Caco-2 (cell line): ENCODE data around the gene RB1. TPM values are rescaled to one million over a fixed set of nuclear protein-coding genes. Genes with fewer than 3 reads are reported as not detected.

ENCODE experiments used
- BruUV-seq: library from RNA; stranded (reverse); fragments of 400-500 nt; replicated peaks from 2 replicates; lab custom pipeline; 2021; lab: Mats Ljungman, UMichigan
- CTCF ChIA-PET: fragments of 300-600 bp; sonication (Branson Sonifier 250); formaldehyde crosslinking; loops from one replicate; lab custom pipeline; 2022; ENCODE audit warnings: antibody characterized with exemption; lab: Charles Lee
- POLR2A ChIA-PET: fragments of 300-600 bp; sonication (Branson Sonifier 250); formaldehyde crosslinking; loops from one replicate; lab custom pipeline; 2022; ENCODE audit warnings: antibody characterized with exemption; lab: Charles Lee
- DNase-seq, 2 experiments: peaks; one replicate each; pipeline versions ENCODE4 v3.0.0 to v3.0.0-alpha.2; 2020 to 2022
- H3K27me3 ChIP-seq: replicated peaks from 2 replicates; pipeline ENCODE4 v1.6.0; 2011; ENCODE audit warnings: low read length; ENCODE audit not compliant: control insufficient read depth, insufficient read depth
- H3K36me3 ChIP-seq: 2 replicates; pipeline ENCODE4 v1.5.1; 2011; ENCODE audit warnings: low read length; ENCODE audit not compliant: control insufficient read depth, insufficient read depth
- H3K4me1 ChIP-seq: fragments of 250-450 bp; sonication (Bioruptor Pico); 2 replicates; pipeline ENCODE4 v1.5.1; 2020; ENCODE audit warnings: mild to moderate bottlenecking
- H3K4me3 ChIP-seq: 2 replicates; pipeline ENCODE4 v1.5.1; 2011; ENCODE audit warnings: low read depth, mild to moderate bottlenecking, control low read depth, low read length
- H3K9me3 ChIP-seq: fragments of 250-450 bp; sonication (Bioruptor Pico); 2 replicates; pipeline ENCODE4 v1.5.1; 2020; ENCODE audit warnings: mild to moderate bottlenecking, moderate library complexity
- H3K27ac Mint-ChIP-seq: one replicate; pipeline ENCODE4 v1.8.0; 2022; ENCODE audit warnings: mixed read lengths; ENCODE audit not compliant: unreplicated experiment
- H3K27me3 Mint-ChIP-seq: one replicate; pipeline ENCODE4 v1.8.0; 2022; ENCODE audit warnings: mixed read lengths; ENCODE audit not compliant: insufficient read depth, unreplicated experiment
- H3K36me3 Mint-ChIP-seq: one replicate; pipeline ENCODE4 v1.8.0; 2022; ENCODE audit warnings: mild to moderate bottlenecking, mixed read lengths; ENCODE audit not compliant: insufficient read depth, unreplicated experiment
- H3K4me1 Mint-ChIP-seq: one replicate; pipeline ENCODE4 v1.8.0; 2022; ENCODE audit warnings: low read depth, mixed read lengths; ENCODE audit not compliant: unreplicated experiment
- H3K4me3 Mint-ChIP-seq: one replicate; pipeline ENCODE4 v1.8.0; 2022; ENCODE audit warnings: mild to moderate bottlenecking, moderate library complexity, mixed read lengths; ENCODE audit not compliant: unreplicated experiment
- H3K9me3 Mint-ChIP-seq: one replicate; pipeline ENCODE4 v1.8.0; 2022; ENCODE audit warnings: mixed read lengths; ENCODE audit not compliant: unreplicated experiment
- intact Hi-C: fragments of 100-400 bp; cut with micrococcal nuclease; formaldehyde crosslinking; loops from one replicate; pipeline ENCODE4 v1.10.0; 2022; ENCODE audit not compliant: unreplicated experiment
- total RNA-seq: library from RNA; stranded (reverse); gene quantifications from 2 replicates; pipeline ENCODE4 v1.2.3, GENCODE V29; 2022
- TF ChIP-seq, protein P1 (sequence below), 2 experiments: fragments of 200-600 bp in 1 of 2; IDR thresholded peaks; 1 replicate in 1 of 2; 2 replicates in 1 of 2; pipeline versions ENCODE4 v1.5.1 to v1.8.0; 2011 to 2022; ENCODE audit warnings: antibody characterized with exemption in 1 of 2, control low read depth in 1 of 2, inconsistent platforms in 1 of 2, low read depth in 1 of 2, low read length in 1 of 2, mild to moderate bottlenecking in 1 of 2, moderate library complexity in 1 of 2; ENCODE audit not compliant: insufficient read depth in 1 of 2, severe bottlenecking in 1 of 2, unreplicated experiment in 1 of 2

Gene RB1
- total RNA-seq, 1 experiment from 2014 or later, result 24.1 TPM

GRCh38 chr13:48496271-48497161 is 193.0 kb downstream of the RB1 start:
- no peaks in the 10 kb centered on the region for H3K4me1 Mint-ChIP-seq
- H3K9me3 ChIP-seq, result no peaks in the 10 kb centered on the region
- no peaks in the 10 kb centered on the region for H3K27me3 ChIP-seq
- H3K4me3 ChIP-seq, result no peak overlapping the region
- no peak overlapping the region for H3K4me3 Mint-ChIP-seq
- H3K27ac Mint-ChIP-seq, result no peak overlapping the region
- H3K36me3 Mint-ChIP-seq, result no peaks in the 10 kb centered on the region
- no peaks in the 10 kb centered on the region for H3K27me3 Mint-ChIP-seq
- H3K36me3 ChIP-seq, result no peaks in the 10 kb centered on the region
- H3K9me3 Mint-ChIP-seq, result no peaks in the 10 kb centered on the region
- ChIA-PET CTCF (no interaction called here), POLR2A (no interaction called here)
- TF ChIP-seq, protein P1, sequence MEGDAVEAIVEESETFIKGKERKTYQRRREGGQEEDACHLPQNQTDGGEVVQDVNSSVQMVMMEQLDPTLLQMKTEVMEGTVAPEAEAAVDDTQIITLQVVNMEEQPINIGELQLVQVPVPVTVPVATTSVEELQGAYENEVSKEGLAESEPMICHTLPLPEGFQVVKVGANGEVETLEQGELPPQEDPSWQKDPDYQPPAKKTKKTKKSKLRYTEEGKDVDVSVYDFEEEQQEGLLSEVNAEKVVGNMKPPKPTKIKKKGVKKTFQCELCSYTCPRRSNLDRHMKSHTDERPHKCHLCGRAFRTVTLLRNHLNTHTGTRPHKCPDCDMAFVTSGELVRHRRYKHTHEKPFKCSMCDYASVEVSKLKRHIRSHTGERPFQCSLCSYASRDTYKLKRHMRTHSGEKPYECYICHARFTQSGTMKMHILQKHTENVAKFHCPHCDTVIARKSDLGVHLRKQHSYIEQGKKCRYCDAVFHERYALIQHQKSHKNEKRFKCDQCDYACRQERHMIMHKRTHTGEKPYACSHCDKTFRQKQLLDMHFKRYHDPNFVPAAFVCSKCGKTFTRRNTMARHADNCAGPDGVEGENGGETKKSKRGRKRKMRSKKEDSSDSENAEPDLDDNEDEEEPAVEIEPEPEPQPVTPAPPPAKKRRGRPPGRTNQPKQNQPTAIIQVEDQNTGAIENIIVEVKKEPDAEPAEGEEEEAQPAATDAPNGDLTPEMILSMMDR (IDR thresholded peaks at IDR 0.05; ENCODE audit: insufficient read depth in 1 of 2, low read depth in 1 of 2, low read length in 1 of 2, severe bottlenecking in 1 of 2, unreplicated experiment in 1 of 2), result no peak
- no peaks in the 10 kb centered on the region for H3K4me1 ChIP-seq
- DNase-seq, result no peak
- no TSS peak for BruUV-seq
- intact Hi-C loops, result no loop called here

DNA sequence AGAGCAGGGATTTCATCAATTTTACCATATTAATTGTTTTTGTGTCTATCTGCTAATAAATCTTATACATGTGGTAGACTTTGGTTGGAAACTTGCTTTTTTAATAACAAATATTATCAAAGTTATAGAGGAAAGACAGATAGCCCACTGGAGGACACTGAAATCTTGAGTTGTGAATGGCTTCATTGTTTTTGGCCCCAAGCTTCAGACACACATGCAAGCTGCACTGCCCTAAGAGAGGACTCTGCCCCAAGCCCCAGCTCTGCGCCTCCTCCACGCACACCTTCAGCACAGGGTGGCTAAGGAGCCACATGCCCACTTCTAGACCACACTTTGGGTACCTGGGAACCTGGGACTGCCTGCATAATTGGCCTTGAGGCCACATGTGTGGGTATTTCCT is 194.1 kb downstream of the RB1 start:
- TF ChIP-seq, protein P1 (IDR thresholded peaks at IDR 0.05; ENCODE audit: insufficient read depth in 1 of 2, low read depth in 1 of 2, low read length in 1 of 2, severe bottlenecking in 1 of 2, unreplicated experiment in 1 of 2), result no peak

GRCh38 chr13:48500652-48501197 is 197.2 kb downstream of the RB1 start:
- Histone ChIP-seq H3K4me3 (no peak overlapping the region), H3K27me3 (no peaks in the 10 kb centered on the region), H3K9me3 (no peaks in the 10 kb centered on the region), H3K4me1 (no peaks in the 10 kb centered on the region), H3K36me3 (no peaks in the 10 kb centered on the region)
- TF ChIP-seq, protein P1 (IDR thresholded peaks at IDR 0.05; ENCODE audit: insufficient read depth in 1 of 2, low read depth in 1 of 2, low read length in 1 of 2, severe bottlenecking in 1 of 2, unreplicated experiment in 1 of 2), result no peak
- Mint-ChIP-seq H3K9me3 (no peaks in the 10 kb centered on the region), H3K36me3 (no peaks in the 10 kb centered on the region), H3K27ac (no peak overlapping the region), H3K27me3 (no peaks in the 10 kb centered on the region), H3K4me3 (no peak overlapping the region), H3K4me1 (no peaks in the 10 kb centered on the region)
- no TSS peak for BruUV-seq
- POLR2A ChIA-PET, result no interaction called here
- intact Hi-C loops, result no loop called here
- CTCF ChIA-PET, result no interaction called here
- no peak for DNase-seq

More for the DNA sequence above, 194.1 kb downstream of the RB1 start:
- ChIA-PET POLR2A (no interaction called here), CTCF (no interaction called here)
- Mint-ChIP-seq H3K27me3 (no peaks in the 10 kb centered on the region), H3K27ac (no peak overlapping the region), H3K4me1 (no peaks in the 10 kb centered on the region), H3K9me3 (no peaks in the 10 kb centered on the region), H3K4me3 (no peak overlapping the region), H3K36me3 (no peaks in the 10 kb centered on the region)
- no peak overlapping the region for H3K4me3 ChIP-seq
- no TSS peak for BruUV-seq
- no peaks in the 10 kb centered on the region for H3K36me3 ChIP-seq
- H3K9me3 ChIP-seq, result no peaks in the 10 kb centered on the region
- intact Hi-C loops, result no loop called here
- no peaks in the 10 kb centered on the region for H3K27me3 ChIP-seq
- DNase-seq, result no peak
- no peaks in the 10 kb centered on the region for H3K4me1 ChIP-seq
